H9 (cell line): Measurements from ENCODE around the gene DYNLRB1. TPM values are rescaled to one million over a fixed set of nuclear protein-coding genes. Genes with fewer than 3 reads are reported as not detected.

Source experiments
- DNase-seq: peaks from one replicate; pipeline ENCODE4 v3.0.0-alpha.2; 2017
- H2AFZ ChIP-seq: one replicate; pipeline ENCODE4 v1.6.1; 2013; ENCODE audit warnings: mild to moderate bottlenecking, low read length, control low read depth, moderate library complexity
- H2AK5ac ChIP-seq: 2 replicates; pipeline ENCODE4 v1.6.1; 2013; ENCODE audit warnings: low read length, control low read depth, mixed read lengths; ENCODE audit not compliant: insufficient read length
- H2BK120ac ChIP-seq: one replicate; pipeline ENCODE4 v1.6.1; 2013; ENCODE audit warnings: low read depth, mild to moderate bottlenecking, low read length, control low read depth, inconsistent platforms; ENCODE audit not compliant: poor library complexity, severe bottlenecking
- H2BK12ac ChIP-seq: 2 replicates; pipeline ENCODE4 v1.6.1; 2013; ENCODE audit warnings: low read length, control low read depth, mixed read lengths, low read depth; ENCODE audit not compliant: insufficient read length
- H2BK15ac ChIP-seq: 2 replicates; pipeline ENCODE4 v1.6.1; 2013; ENCODE audit warnings: low read depth, low read length, control low read depth
- H2BK20ac ChIP-seq: one replicate; pipeline ENCODE4 v1.6.1; 2013; ENCODE audit warnings: low read depth, mild to moderate bottlenecking, low read length, control low read depth, inconsistent platforms; ENCODE audit not compliant: poor library complexity, severe bottlenecking
- H2BK5ac ChIP-seq: 2 replicates; pipeline ENCODE4 v1.6.1; 2013; ENCODE audit warnings: low read length, control low read depth, mixed read lengths; ENCODE audit not compliant: insufficient read length
- H3K14ac ChIP-seq: 2 replicates; pipeline ENCODE4 v1.6.1; 2013; ENCODE audit warnings: low read length, control low read depth; ENCODE audit not compliant: insufficient read depth
- H3K18ac ChIP-seq: 2 replicates; pipeline ENCODE4 v1.6.1; 2013; ENCODE audit warnings: low read depth, mild to moderate bottlenecking, mixed read lengths, low read length, control low read depth; ENCODE audit not compliant: insufficient read length
- H3K23ac ChIP-seq: 2 replicates; pipeline ENCODE4 v1.6.1; 2013; ENCODE audit warnings: low read length, control low read depth, mixed read lengths, low read depth; ENCODE audit not compliant: insufficient read length
- H3K23me2 ChIP-seq: 2 replicates; pipeline ENCODE4 v1.6.1; 2013; ENCODE audit warnings: low read depth, mild to moderate bottlenecking, mixed read lengths, low read length, control low read depth; ENCODE audit not compliant: insufficient read length, poor library complexity, severe bottlenecking
- H3K27ac ChIP-seq: 2 replicates; pipeline ENCODE4 v1.5.1; 2013; ENCODE audit warnings: low read length, control low read depth, mixed read lengths, low read depth; ENCODE audit not compliant: insufficient read length
- H3K27me3 ChIP-seq: 2 replicates; pipeline ENCODE4 v1.6.1; 2013; ENCODE audit warnings: low read length, control low read depth, inconsistent platforms; ENCODE audit not compliant: insufficient read depth
- H3K4ac ChIP-seq: 2 replicates; pipeline ENCODE4 v1.6.1; 2013; ENCODE audit warnings: low read depth, mild to moderate bottlenecking, control low read depth, inconsistent platforms, low read length, moderate library complexity
- H3K4me1 ChIP-seq: 2 replicates; pipeline ENCODE4 v1.6.1; 2013; ENCODE audit warnings: low read length, control low read depth, inconsistent platforms; ENCODE audit not compliant: insufficient read depth
- H3K4me2 ChIP-seq: 2 replicates; pipeline ENCODE4 v1.6.1; 2013; ENCODE audit warnings: low read length, control low read depth, mixed read lengths; ENCODE audit not compliant: insufficient read length, insufficient read depth
- H3K56ac ChIP-seq: 2 replicates; pipeline ENCODE4 v1.6.1; 2013; ENCODE audit warnings: low read depth, mild to moderate bottlenecking, mixed read lengths, low read length, control low read depth; ENCODE audit not compliant: insufficient read length
- H3K79me1 ChIP-seq: 2 replicates; pipeline ENCODE4 v1.6.1; 2013; ENCODE audit warnings: low read depth, mild to moderate bottlenecking, moderate library complexity, low read length, control low read depth, inconsistent platforms; ENCODE audit not compliant: insufficient read depth, poor library complexity, severe bottlenecking
- H3K79me2 ChIP-seq: 2 replicates; pipeline ENCODE4 v1.6.1; 2013; ENCODE audit warnings: low read length, control low read depth, inconsistent platforms; ENCODE audit not compliant: insufficient read depth
- H3K9ac ChIP-seq: 2 replicates; pipeline ENCODE4 v1.6.1; 2013; ENCODE audit warnings: low read length, control low read depth, mixed read lengths; ENCODE audit not compliant: insufficient read length; ENCODE audit errors: extremely low read depth
- H3K9me3 ChIP-seq: one replicate; pipeline ENCODE4 v1.6.1; 2013; ENCODE audit warnings: low read depth, low read length, inconsistent platforms; ENCODE audit not compliant: control insufficient read depth
- H3T11ph ChIP-seq: one replicate; pipeline ENCODE4 v1.6.1; 2013; ENCODE audit warnings: mild to moderate bottlenecking, low read length, control low read depth, inconsistent platforms
- H4K20me1 ChIP-seq: one replicate; pipeline ENCODE4 v1.6.1; 2013; ENCODE audit not compliant: control insufficient read depth, insufficient read length, insufficient read depth
- H4K5ac ChIP-seq: 2 replicates; pipeline ENCODE4 v1.6.1; 2013; ENCODE audit warnings: low read depth, mild to moderate bottlenecking, mixed read lengths, low read length, control low read depth; ENCODE audit not compliant: insufficient read length
- H4K8ac ChIP-seq: replicated peaks from 2 replicates; pipeline ENCODE4 v1.6.1; 2013; ENCODE audit warnings: low read length, control low read depth, mixed read lengths, low read depth; ENCODE audit not compliant: insufficient read length
- H4K91ac ChIP-seq: 2 replicates; pipeline ENCODE4 v1.6.1; 2013; ENCODE audit warnings: low read depth, mild to moderate bottlenecking, moderate library complexity, mixed read lengths, low read length, control low read depth; ENCODE audit not compliant: insufficient read length
- H3K27ac Mint-ChIP-seq, 3 experiments: 2 replicates in 2 of 3; 3 replicates in 1 of 3; pipeline ENCODE4 v1.8.0; 2020 to 2021; ENCODE audit warnings: mixed read lengths in 3 of 3, mild to moderate bottlenecking in 1 of 3, moderate library complexity in 1 of 3
- H3K27me3 Mint-ChIP-seq: 2 replicates; pipeline ENCODE4 v1.8.0; 2021; ENCODE audit warnings: low read depth, mild to moderate bottlenecking, moderate library complexity, mixed read lengths
- H3K36me3 Mint-ChIP-seq, 3 experiments: 2 replicates in 2 of 3; 3 replicates in 1 of 3; pipeline ENCODE4 v1.8.0; 2020 to 2021; ENCODE audit warnings: low read depth in 3 of 3, mixed read lengths in 3 of 3; ENCODE audit not compliant: insufficient read depth in 1 of 3
- H3K4me1 Mint-ChIP-seq, 2 experiments: 2 replicates each; pipeline ENCODE4 v1.8.0; 2020; ENCODE audit warnings: mixed read lengths in 2 of 2
- H3K4me3 Mint-ChIP-seq, 2 experiments: 2 replicates in 1 of 2; 3 replicates in 1 of 2; pipeline ENCODE4 v1.8.0; 2020 to 2021; ENCODE audit warnings: mild to moderate bottlenecking in 2 of 2, mixed read lengths in 2 of 2, moderate library complexity in 1 of 2
- H3K9me3 Mint-ChIP-seq, 2 experiments: 2 replicates in 1 of 2; 3 replicates in 1 of 2; pipeline ENCODE4 v1.8.0; 2020; ENCODE audit warnings: mild to moderate bottlenecking in 2 of 2, mixed read lengths in 2 of 2, moderate library complexity in 1 of 2
- CTCF ChIP-seq: fragments of 200-600 bp; sonication (generic); conservative IDR thresholded peaks from 3 replicates; pipeline ENCODE4 v1.8.0; 2021; ENCODE audit warnings: antibody characterized with exemption, mild to moderate bottlenecking
- WGBS: extraction: QIAGEN DNeasy Blood & Tissue Kit; methylation state at CpG from one replicate; pipeline ENCODE4 v1.1.7; 2013; ENCODE audit warnings: missing lambda C conversion rate, low lambda C conversion rate, mixed read lengths; ENCODE audit not compliant: insufficient read length; ENCODE audit errors: extremely low coverage; 5-methylcytosine and 5-hydroxymethylcytosine counted together
- total RNA-seq: library from RNA; stranded (reverse); gene quantifications from 2 replicates; pipeline ENCODE4 v1.2.1, GENCODE V29; 2021

Gene DYNLRB1
- total RNA-seq, 1 experiment from 2014 or later, result 200 TPM

- no peaks in the 10 kb centered on the region for H3K4me1 Mint-ChIP-seq
- no peak overlapping the region for H4K91ac ChIP-seq
- no peak overlapping the region for H3K9ac ChIP-seq
- H3K18ac ChIP-seq, result no peak overlapping the region
- H4K20me1 ChIP-seq, result no peaks in the 10 kb centered on the region
- no peaks in the 10 kb centered on the region for H3K27me3 Mint-ChIP-seq
- H2BK15ac ChIP-seq, result no peak overlapping the region
- no peak overlapping the region for H3K4me2 ChIP-seq
- no peak overlapping the region for H3K27ac ChIP-seq
- H3K9me3 Mint-ChIP-seq, result no peaks in the 10 kb centered on the region
- no peak overlapping the region for H3K14ac ChIP-seq
- H3K27ac Mint-ChIP-seq, result no peak overlapping the region
- H3K4ac ChIP-seq, result no peak overlapping the region
- H3K23me2 ChIP-seq, result no peaks in the 10 kb centered on the region
- no peak for DNase-seq
- H3K23ac ChIP-seq, result no peak overlapping the region
- no peak overlapping the region for H3K56ac ChIP-seq
- no peak overlapping the region for H2AK5ac ChIP-seq
- H3K4me3 Mint-ChIP-seq, result no peak overlapping the region
- no CpG with 5 or more reads among the region's 2 CpGs for WGBS
- H3K79me1 ChIP-seq, result no peaks in the 10 kb centered on the region
- H3K4me1 ChIP-seq, result no peaks in the 10 kb centered on the region
- H2BK20ac ChIP-seq, result no peak overlapping the region
- H3K79me2 ChIP-seq, result no peaks in the 10 kb centered on the region
- H3K27me3 ChIP-seq, result no peaks in the 10 kb centered on the region
- H3T11ph ChIP-seq, result no peak overlapping the region
- no peak for TF ChIP-seq CTCF
- H4K8ac ChIP-seq, result no peak overlapping the region
- H2AFZ ChIP-seq, result no peak overlapping the region
- no peak overlapping the region for H2BK12ac ChIP-seq
- H3K9me3 ChIP-seq, result no peaks in the 10 kb centered on the region
- H2BK120ac ChIP-seq, result no peak overlapping the region
- peaks cover 37 to 78% (median 48%) of the 10 kb centered on the region in 3 experiments; a peak in 6 of 7 replicates for H3K36me3 Mint-ChIP-seq
- H4K5ac ChIP-seq, result no peak overlapping the region
- no peak overlapping the region for H2BK5ac ChIP-seq
Observed at GRCh38 chr20:34535857-34536256, 19.6 kb downstream of the DYNLRB1 start.
